ENCODE results near the gene ZNF718. TPM values are rescaled to one million over a fixed set of nuclear protein-coding genes. Genes with fewer than 3 reads are reported as not detected.
"Not testable (repeated sequence)": the region's sequence is repeated elsewhere in the genome, so short reads cannot be mapped to it uniquely, and the experiment has no call there.

The ZNF718 gene
- total and polyA plus RNA-seq, 12 donors, result 0.51 to 13.9 (median 5.6) TPM

DNA sequence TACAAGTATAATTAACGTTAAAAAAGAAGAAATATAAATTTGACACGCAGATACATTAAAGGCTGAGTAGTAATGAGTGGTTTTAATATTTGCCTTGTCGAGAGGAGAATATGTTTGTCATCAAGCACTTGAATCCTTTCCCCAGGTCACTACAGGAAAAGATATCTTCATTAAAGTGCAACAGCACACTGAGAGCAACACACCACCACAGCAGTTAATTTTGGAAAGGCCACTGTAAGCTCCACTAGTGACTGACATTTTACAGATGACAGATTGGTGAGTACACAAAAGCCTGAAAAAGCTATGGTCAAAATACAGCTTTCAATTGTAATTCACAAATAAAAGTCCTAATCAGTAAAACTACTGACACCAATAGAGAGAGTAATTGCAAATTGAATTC lies 76.6 kb downstream of the ZNF718 start:
- no peaks in the 10 kb centered on the region for H3K36me3 ChIP-seq (replicated peaks in 1 of 2)
- no peak overlapping the region for H3K27ac ChIP-seq
- no peak overlapping the region for H3K4me3 ChIP-seq
- 89 to 98% (median 96%) methylated on average over 3 of the region's 3 CpGs for WGBS, 4 donors
- DNase-seq, result no peak
- peaks cover 0 to 7% (median 0%) of the 10 kb centered on the region in 3 donors for H3K9me3 ChIP-seq (replicated peaks in 1 of 3)
- no peaks in the 10 kb centered on the region for H3K4me1 ChIP-seq (replicated peaks in 1 of 2)
- intact Hi-C loops (cut with DNase I), result no loop called here
- TF ChIP-seq CTCF (IDR thresholded peaks at IDR 0.05), result no peak
- no peak for TF ChIP-seq POLR2A (IDR thresholded peaks at IDR 0.05)
- H3K27me3 ChIP-seq, result no peaks in the 10 kb centered on the region

- H3K27ac ChIP-seq; intact Hi-C loops (cut with DNase I); H3K36me3 ChIP-seq (replicated peaks in 1 of 2); H3K4me1 ChIP-seq (replicated peaks in 1 of 2); H3K4me3 ChIP-seq; DNase-seq; H3K9me3 ChIP-seq (replicated peaks in 1 of 3); H3K27me3 ChIP-seq: not testable (repeated sequence)
These were observed 78.5 kb downstream of the ZNF718 start for GRCh38 chr4:202822-203221.

- Histone ChIP-seq H3K4me1 (replicated peaks in 1 of 2) (no peaks in the 10 kb centered on the region), H3K36me3 (replicated peaks in 1 of 2) (no peaks in the 10 kb centered on the region), H3K9me3 (replicated peaks in 1 of 3) (peaks cover 0 to 7% (median 0%) of the 10 kb centered on the region in 3 donors), H3K4me3 (no peak overlapping the region), H3K27ac (no peak overlapping the region), H3K27me3 (no peaks in the 10 kb centered on the region)
- DNase-seq, result no peak
- intact Hi-C loops (cut with DNase I), result no loop called here
- 97 to 100% (median 98%) methylated on average over 5 to 24 of the region's 24 CpGs for WGBS, 4 donors
- TF ChIP-seq CTCF (IDR thresholded peaks at IDR 0.05), result no peak
These were observed 80.9 kb downstream of the ZNF718 start for GRCh38 chr4:205097-205756.

GRCh38 chr4:206054-206453 lies 81.8 kb downstream of the ZNF718 start:
- no peaks in the 10 kb centered on the region for H3K36me3 ChIP-seq (replicated peaks in 1 of 2)
- no peak for DNase-seq
- intact Hi-C loops (cut with DNase I), result no loop called here
- H3K4me1 ChIP-seq (replicated peaks in 1 of 2), result no peaks in the 10 kb centered on the region
- H3K9me3 ChIP-seq (replicated peaks in 1 of 3), result peaks cover 0 to 7% (median 0%) of the 10 kb centered on the region in 3 donors
- no peak overlapping the region for H3K27ac ChIP-seq
- no peak overlapping the region for H3K4me3 ChIP-seq
- H3K27me3 ChIP-seq, result no peaks in the 10 kb centered on the region
- WGBS, 4 donors, result 93 to 99% (median 95%) methylated on average over 4 of the region's 4 CpGs
- TF ChIP-seq CTCF (IDR thresholded peaks at IDR 0.05) (no peak), POLR2A (IDR thresholded peaks at IDR 0.05) (no peak)

DNA sequence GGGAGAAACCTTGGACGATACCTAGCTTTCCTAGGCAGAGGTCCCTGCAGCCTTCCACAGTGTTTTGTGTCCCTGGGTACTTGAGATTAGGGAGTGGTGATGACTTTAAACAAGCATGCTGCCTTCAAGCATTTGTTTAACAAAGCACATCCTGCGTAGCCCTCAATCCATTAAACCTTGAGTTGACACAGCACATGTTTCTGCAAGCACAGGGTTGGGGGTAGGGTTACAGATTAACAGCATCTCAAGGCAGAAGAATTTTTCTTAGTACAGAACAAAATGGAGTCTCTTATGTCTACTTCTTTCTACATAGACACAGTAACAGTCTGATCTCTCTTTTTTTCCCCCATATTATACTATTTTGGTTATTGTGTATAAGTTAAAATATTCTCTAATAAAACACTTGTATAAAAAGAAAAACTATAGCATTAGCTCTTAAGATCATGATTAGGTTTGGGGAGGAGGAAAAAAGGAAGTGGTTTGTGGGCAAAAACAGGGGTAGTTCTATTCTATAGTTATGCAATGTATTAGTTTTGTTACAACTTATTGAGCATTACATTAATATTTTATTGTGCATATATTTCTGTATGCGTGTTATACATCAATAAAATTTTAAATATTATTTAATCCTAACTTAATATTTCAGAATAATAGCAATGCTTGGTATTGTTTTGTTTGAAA lies 84.3 kb downstream of the ZNF718 start:
- H3K27me3 ChIP-seq; DNase-seq; H3K27ac ChIP-seq; H3K4me1 ChIP-seq (replicated peaks in 1 of 2); H3K9me3 ChIP-seq (replicated peaks in 1 of 3); H3K4me3 ChIP-seq; H3K36me3 ChIP-seq (replicated peaks in 1 of 2); intact Hi-C loops (cut with DNase I): not testable (repeated sequence)
- 73 to 84% (median 77%) methylated on average over 3 of the region's 3 CpGs for WGBS, 4 donors
